Left lobe of liver (tissue), 2 donors: Measurements from ENCODE around the gene TUT1. TPM values are rescaled to one million over a fixed set of nuclear protein-coding genes. Genes with fewer than 3 reads are reported as not detected.
"Not testable (repeated sequence)": the region's sequence is repeated elsewhere in the genome, so short reads cannot be mapped to it uniquely, and the experiment has no call there.

Experiments
- ATAC-seq: fragments of 200-7000 bp; cut with Tn5 transposase; one replicate; pipeline ENCODE4 v1.9.1; 2020; ENCODE audit warnings: mild to moderate bottlenecking, moderate library complexity
- DNase-seq: peaks from one replicate; pipeline ENCODE4 v3.0.0-alpha.2; 2020; ENCODE audit warnings: low spot score
- total RNA-seq: library from RNA; stranded (reverse); gene quantifications from one replicate; pipeline ENCODE4 v1.2.1, GENCODE V29; 2021
- donor health status: DM: no; HTN: no; CAD: no; lungs with moderate emphysema.
- donor health status: DM: no; HTN: yes; CAD: no.

The TUT1 gene
- total RNA-seq, 1 donor from 2014 or later = 32.6 TPM

DNA sequence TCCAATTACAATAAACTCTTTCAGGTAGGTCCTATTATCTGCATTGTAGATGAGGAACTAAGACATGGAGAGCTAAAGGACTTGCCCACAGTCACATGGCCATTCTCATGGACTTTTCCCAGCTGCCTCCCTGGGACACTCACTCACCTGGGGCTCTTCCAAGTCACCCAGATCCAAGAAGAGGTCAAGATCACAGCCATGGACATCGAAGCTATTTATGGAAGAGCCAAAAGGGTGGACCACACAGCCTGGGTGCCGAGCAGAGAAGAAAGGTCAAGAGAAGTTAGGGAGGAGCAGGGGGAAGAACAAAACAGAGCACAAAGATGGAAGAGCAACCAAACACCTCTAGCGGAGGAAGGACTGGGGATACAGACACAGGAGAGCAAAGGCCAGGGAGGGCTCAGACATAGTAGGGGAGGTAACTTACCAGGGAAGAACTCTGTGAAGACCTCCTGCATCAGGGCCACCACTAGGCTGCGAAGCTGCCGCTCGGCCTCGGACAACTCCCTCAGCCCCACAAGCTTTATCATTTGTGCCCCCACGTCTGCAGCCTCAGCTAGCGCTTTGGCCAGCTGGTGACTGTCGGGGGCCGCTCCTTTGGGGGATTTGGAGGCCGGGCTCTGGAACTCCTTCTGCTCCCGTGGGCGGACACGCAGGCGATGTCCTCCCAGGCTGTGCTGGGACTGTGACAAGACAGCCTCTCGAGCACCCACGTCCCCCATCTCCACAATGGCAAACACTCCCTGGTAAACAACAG is 10.2 kb downstream of the TUT1 start:
- DNase-seq = no peak
- peak; percentile 72 for ATAC-seq

- no peak for DNase-seq
- ATAC-seq = no peak
These were observed 12.1 kb downstream of the TUT1 start for GRCh38 chr11:62579252-62579651.

DNA sequence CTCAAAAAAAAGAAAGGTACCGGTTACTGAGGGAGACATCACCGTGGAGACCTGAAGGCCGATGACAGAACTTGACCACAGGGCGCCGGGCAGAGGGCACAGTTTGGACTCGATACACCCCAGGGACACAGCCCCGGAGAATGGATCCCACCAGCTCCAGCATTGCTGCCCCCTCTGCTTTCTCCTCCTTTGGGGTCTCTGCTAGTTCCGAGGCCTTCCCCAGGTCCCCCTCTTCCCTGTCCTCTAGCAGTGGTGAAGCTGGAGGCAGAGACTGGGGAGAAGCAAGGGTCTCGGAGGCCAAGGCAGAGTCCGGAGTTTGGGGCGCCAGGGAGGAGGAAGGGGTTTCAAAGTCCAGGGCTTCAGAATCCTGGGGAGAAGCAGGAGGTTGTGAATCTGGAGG is 12.8 kb downstream of the TUT1 start:
- ATAC-seq = no peak
- no peak for DNase-seq

GRCh38 chr11:62577046-62577714 is 14.1 kb downstream of the TUT1 start:
- ATAC-seq = no peak
- DNase-seq = no peak

DNA sequence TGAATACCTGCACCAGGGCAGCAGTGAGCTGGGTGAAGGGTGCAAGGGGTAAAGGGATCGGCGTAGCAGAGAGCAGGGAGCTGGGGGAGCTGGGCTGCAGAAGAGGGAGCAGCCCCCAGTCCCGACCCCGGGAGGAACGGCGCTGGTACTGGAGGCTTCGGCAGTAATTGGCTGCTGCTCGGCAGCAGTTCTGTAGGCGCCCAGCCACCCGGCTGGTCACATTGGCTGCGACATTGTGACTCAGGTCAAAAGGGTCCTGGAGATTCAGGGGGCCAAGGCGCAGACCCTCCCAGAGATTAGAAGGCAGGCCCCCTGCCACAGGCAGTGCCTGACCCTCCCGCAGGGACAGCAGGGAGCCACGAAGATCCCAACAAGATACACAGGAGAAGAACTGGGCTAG is 15.5 kb downstream of the TUT1 start:
- DNase-seq (no peak), ATAC-seq (no peak)

DNA sequence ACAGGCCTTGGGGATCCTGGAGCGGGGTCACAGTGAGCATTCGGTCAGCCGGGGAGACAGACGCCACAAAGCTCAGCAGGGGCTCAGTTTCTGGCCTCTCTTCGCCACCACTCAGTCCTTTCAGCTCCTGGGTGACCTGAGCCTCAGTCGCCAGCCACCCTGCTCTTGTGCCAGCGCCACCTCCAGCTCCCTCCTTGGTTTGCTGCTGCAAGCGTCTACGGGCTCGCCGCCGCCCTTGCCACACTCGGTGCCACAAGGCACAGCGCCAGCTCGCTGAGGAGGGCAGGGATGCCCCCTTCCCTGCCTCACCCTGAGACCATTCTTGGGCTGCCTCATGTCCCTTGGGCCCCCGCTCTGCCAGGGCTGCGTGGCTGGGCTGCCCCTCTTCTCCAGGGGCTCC is 16.2 kb downstream of the TUT1 start:
- DNase-seq (peak; percentile 61), ATAC-seq (peak; percentile 2)

- ATAC-seq (peak; percentile 31), DNase-seq (peak; percentile 61)
These were observed 16.8 kb downstream of the TUT1 start for GRCh38 chr11:62574363-62575071.

DNA sequence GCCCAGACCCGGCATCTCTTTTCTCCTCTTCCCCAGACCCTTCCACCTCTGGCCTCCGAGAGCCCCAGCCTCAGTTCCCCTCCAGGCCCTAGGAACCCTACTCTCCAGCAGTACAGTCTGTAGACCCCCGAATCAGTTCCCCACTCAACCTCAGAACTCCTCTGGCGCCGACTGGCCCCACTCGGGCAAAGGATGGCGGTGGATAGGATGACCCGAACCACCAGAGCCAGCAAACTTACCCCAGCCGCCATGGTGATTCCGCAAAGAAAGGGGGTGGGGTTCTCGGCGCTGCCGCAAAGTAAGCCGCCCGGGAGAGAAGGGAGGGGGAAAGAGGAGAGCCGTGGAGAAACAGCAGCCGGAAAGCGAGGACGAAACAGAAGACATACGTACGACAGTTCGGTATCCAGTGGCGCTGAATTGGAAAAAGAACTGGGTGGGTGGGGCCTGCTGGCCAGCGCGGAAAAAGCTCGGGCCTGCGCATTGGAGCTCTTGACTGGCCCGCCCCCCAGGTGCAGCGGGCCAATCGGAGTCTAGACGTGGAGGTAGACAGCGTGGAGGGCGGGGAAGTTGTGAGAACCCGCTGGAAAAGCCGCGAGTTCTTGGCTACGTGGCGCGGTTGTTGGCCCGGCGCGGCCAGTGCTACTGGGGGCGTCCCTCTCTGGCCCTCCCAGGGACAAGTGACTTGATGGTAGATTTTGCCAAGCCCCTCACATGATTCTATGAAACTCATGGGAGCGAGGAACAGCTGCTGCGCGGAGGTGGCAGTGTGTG is 17.5 kb downstream of the TUT1 start, which contains the start of gene EEF1G:
Gene EEF1G, minus strand, starts transcription at position 300 of the 771 bp plus-strand sequence. Its CDS starts 49 bp downstream, at position 251.
- peak; percentile 90 for ATAC-seq

GRCh38 chr11:62573006-62573591 is 18.2 kb downstream of the TUT1 start:
- peak; percentile 2 for ATAC-seq
- no peak for DNase-seq

More for the DNA sequence above, 17.5 kb downstream of the TUT1 start, which contains the start of gene EEF1G:
- DNase-seq = peak; percentile 99

DNA sequence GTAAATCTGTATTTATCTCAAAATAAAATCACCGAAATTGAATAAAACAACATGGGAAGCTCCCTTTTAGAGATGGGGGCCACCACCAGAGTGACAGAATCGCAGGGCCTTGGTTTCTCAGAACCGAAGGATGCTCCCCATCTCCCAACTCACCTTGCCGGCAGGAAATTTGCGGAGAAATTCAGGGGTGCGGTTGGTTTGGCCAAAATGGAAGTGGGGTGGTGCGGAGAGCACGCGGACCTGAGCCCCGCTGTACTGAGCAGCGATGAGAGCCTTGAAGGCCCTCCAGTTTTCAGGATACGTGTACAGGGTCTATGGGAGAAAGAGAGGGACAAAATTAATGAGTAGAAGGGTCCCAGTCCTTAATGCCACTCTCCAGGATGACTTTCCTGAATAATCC is 18.9 kb downstream of the TUT1 start:
- no peak for ATAC-seq
- DNase-seq = no peak

GRCh38 chr11:62571493-62571892 is 19.8 kb downstream of the TUT1 start:
- not testable (repeated sequence) for DNase-seq

GRCh38 chr11:62570903-62571302 is 20.4 kb downstream of the TUT1 start:
- not testable (repeated sequence) for ATAC-seq, DNase-seq

More at GRCh38 chr11:62571493-62571892, 19.8 kb downstream of the TUT1 start:
- ATAC-seq = not testable (repeated sequence)

DNA sequence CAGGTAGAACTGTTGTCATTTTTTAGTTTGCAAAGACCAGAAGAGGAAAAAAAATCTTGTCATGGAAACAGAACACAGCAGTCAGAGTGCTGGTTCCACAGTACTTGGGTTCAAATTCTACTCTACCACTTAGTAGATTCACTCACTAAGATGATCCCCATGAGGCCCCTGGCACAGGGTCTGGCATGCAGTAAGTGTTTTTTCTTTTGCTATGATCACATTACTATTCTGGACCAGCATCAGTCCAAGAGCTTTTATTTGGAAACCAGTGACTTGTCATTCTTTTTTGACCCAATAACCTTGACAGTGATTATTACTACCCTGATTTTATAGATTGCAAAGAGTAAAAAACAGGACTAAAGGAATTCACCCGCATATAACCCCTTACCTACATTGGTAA is 21.7 kb downstream of the TUT1 start:
- DNase-seq (no peak), ATAC-seq (no peak)

DNA sequence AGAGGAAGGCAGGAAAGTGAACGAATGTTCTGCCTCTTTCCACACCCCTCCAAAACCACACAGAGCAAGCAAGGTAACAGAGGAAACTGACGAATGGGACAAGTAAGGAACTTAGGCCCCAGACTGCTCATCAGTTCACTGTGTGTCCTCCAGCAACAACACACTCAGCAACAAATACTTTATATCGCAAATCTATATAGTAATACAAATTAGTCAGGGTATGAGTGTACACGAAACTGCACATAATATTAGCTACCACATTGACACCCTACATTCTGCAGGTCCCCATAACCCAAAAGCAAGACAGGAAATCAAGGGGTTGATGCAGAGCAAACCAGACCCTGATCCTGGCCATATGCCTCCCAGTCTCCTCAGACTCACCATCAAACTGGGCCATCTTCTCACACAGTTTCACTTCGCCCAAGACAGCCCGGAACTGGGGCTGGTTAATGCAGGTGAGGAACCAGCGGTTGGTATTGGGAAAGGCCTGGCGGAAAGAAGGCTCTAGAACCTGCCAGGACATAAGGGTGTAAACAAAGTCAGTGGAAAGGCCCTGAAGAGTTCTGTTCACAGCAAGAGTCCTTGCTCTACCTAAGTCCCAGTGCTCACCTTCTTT is 24.2 kb downstream of the TUT1 start:
- no peak for DNase-seq
- ATAC-seq = peak; percentile 35

DNA sequence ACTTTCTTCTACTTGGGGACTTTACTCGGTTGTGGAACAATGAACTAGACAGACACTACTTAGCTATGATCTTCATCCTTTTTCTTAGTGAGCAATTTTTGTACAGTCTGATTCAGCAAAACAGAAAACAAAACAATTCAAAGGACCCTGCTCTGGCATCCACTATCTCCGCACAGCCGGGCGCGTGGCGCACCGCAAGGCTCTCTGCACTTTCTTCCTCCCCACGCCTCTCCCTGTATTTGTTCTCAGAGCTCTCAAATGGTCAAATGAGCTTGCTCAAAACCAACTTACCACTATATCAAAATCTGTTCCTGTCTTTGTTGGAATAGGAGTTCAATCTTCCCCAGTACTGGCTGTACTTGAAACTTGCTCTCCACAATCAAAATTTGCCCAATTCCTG is 25.1 kb downstream of the TUT1 start:
- peak; percentile 15 for ATAC-seq
- no peak for DNase-seq

DNA sequence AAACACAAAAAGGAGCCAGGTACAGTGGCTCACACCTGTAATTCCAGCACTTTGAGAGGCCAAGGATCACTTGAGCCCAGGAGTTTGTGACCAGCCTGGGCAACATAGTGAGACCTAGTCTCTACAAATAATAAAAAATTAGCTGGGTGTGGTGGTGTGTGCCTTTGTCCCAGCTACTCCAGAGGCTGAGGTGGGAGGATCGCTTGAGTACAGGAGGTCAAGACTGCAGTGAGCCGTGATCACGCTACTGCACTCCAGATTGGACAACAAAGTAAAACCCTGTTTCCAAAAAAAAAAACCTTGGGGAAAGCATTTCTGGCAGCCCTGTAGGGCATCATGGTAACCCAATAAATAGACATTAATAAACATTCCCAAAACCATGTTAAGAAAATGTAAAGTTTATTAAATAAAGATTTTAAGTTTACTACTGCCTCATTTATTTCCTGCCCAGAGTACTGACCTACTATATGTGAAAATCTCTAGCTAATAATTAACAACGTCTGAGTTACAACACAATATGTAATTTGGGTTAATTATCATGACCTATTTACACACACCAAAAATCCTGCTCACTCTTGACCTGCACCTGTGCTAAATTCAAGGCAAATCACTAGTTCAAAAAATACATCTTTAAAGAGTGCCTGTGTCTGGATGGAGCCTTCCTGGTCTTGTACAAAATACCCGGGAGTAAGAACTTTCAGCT is 26.1 kb downstream of the TUT1 start:
- DNase-seq (no peak), ATAC-seq (peak; percentile 54)

GRCh38 chr11:62561677-62562230 is 29.6 kb downstream of the TUT1 start:
- not testable (repeated sequence) for DNase-seq, ATAC-seq

- peak; percentile 89 for ATAC-seq
- DNase-seq = peak; percentile 81
These were observed 30.7 kb downstream of the TUT1 start for GRCh38 chr11:62560566-62561103.

DNA sequence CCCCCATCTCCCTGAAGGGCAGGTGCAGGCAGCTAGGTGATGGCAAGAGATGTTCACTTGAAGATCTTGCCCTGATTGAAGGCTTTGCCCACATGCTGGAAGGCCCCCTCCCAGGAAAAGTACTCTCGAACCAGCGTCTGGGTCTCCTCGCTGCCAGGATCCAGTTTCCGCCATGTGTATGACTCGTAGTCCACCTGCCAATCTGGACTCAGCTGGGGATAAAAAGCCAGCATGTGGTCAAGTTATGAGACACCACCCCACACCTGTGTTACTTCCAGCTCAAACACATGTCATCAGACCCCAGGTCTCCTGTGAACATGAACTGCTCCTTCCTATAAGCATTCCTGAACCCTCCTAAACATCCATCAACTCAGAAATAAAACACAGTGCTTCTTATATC is 31.7 kb downstream of the TUT1 start:
- not testable (repeated sequence) for ATAC-seq, DNase-seq
